ENCODE data around the gene ZNF74.

Gene ZNF74

GRCh38 chr22:20404881-20405280 lies 10.9 kb downstream of the ZNF74 start:
- H3K36me3 ChIP-seq: peaks cover 46% of the 10 kb centered on the region
- H3K27ac ChIP-seq: no peak overlapping the region
- H3K9me3 ChIP-seq (ENCODE audit: severe bottlenecking): no peaks in the 10 kb centered on the region
- no peaks in the 10 kb centered on the region for H3K27me3 ChIP-seq (ENCODE audit: insufficient read depth, low read depth, severe bottlenecking)
- no peak for TF ChIP-seq CTCF (IDR thresholded peaks at IDR 0.05; ENCODE audit: low read depth, low read length)
- no peak for DNase-seq
- no peak overlapping the region for H3K4me3 ChIP-seq (ENCODE audit: low read depth, low read length)

- H3K27me3 ChIP-seq (ENCODE audit: insufficient read depth, low read depth, severe bottlenecking): no peaks in the 10 kb centered on the region
- DNase-seq: no peak
- TF ChIP-seq CTCF (IDR thresholded peaks at IDR 0.05; ENCODE audit: low read depth, low read length): no peak
- peaks cover 44% of the 10 kb centered on the region for H3K36me3 ChIP-seq
- H3K9me3 ChIP-seq (ENCODE audit: severe bottlenecking): no peaks in the 10 kb centered on the region
- H3K4me3 ChIP-seq (ENCODE audit: low read depth, low read length): no peak overlapping the region
- H3K27ac ChIP-seq: no peak overlapping the region
Measured at GRCh38 chr22:20405291-20405930, 11.5 kb downstream of the ZNF74 start.

GRCh38 chr22:20405931-20406685 lies 12.2 kb downstream of the ZNF74 start:
- no peaks in the 10 kb centered on the region for H3K27me3 ChIP-seq (ENCODE audit: insufficient read depth, low read depth, severe bottlenecking)
- no peaks in the 10 kb centered on the region for H3K9me3 ChIP-seq (ENCODE audit: severe bottlenecking)
- no peak overlapping the region for H3K27ac ChIP-seq
- DNase-seq: no peak
- no peak for TF ChIP-seq CTCF (IDR thresholded peaks at IDR 0.05; ENCODE audit: low read depth, low read length)
- H3K36me3 ChIP-seq: peaks cover 38% of the 10 kb centered on the region
- H3K4me3 ChIP-seq (ENCODE audit: low read depth, low read length): no peak overlapping the region

GRCh38 chr22:20406686-20407408 lies 12.9 kb downstream of the ZNF74 start:
- TF ChIP-seq CTCF (IDR thresholded peaks at IDR 0.05; ENCODE audit: low read depth, low read length): no peak
- no peaks in the 10 kb centered on the region for H3K9me3 ChIP-seq (ENCODE audit: severe bottlenecking)
- H3K36me3 ChIP-seq: peaks cover 38% of the 10 kb centered on the region
- no peaks in the 10 kb centered on the region for H3K27me3 ChIP-seq (ENCODE audit: insufficient read depth, low read depth, severe bottlenecking)
- no peak overlapping the region for H3K27ac ChIP-seq
- H3K4me3 ChIP-seq (ENCODE audit: low read depth, low read length): no peak overlapping the region
- no peak for DNase-seq

- no peaks in the 10 kb centered on the region for H3K27me3 ChIP-seq (ENCODE audit: insufficient read depth, low read depth, severe bottlenecking)
- DNase-seq: no peak
- no peak overlapping the region for H3K27ac ChIP-seq
- no peak for TF ChIP-seq CTCF (IDR thresholded peaks at IDR 0.05; ENCODE audit: low read depth, low read length)
- no peaks in the 10 kb centered on the region for H3K9me3 ChIP-seq (ENCODE audit: severe bottlenecking)
- peaks cover 34% of the 10 kb centered on the region for H3K36me3 ChIP-seq
- no peak overlapping the region for H3K4me3 ChIP-seq (ENCODE audit: low read depth, low read length)
Measured at GRCh38 chr22:20407829-20408228, 13.9 kb downstream of the ZNF74 start.

Measured in WERI-Rb-1 (cell line).